ENCODE results near the gene PROSER2. TPM values are rescaled to one million over a fixed set of nuclear protein-coding genes. Genes with fewer than 3 reads are reported as not detected.

Gene PROSER2
- total RNA-seq, 1 donor from 2014 or later: 47.6 TPM

- no peak overlapping the region for H3K4me3 ChIP-seq (ENCODE audit: low read depth, low read length)
- H3K36me3 ChIP-seq (ENCODE audit: control insufficient read depth, insufficient read depth, low read length): no peaks in the 10 kb centered on the region
- DNase-seq (ENCODE audit: low read depth): no peak
- no peak for TF ChIP-seq CTCF (IDR thresholded peaks at IDR 0.05; ENCODE audit: insufficient read depth, low read length, poor library complexity, severe bottlenecking)
- H3K27me3 ChIP-seq (ENCODE audit: control insufficient read depth, insufficient read depth, low read length): no peaks in the 10 kb centered on the region
Measured at GRCh38 chr10:11838298-11838852, 15.2 kb downstream of the PROSER2 start.

GRCh38 chr10:11841375-11841774 lies 18.2 kb downstream of the PROSER2 start:
- TF ChIP-seq CTCF (IDR thresholded peaks at IDR 0.05; ENCODE audit: insufficient read depth, low read length, poor library complexity, severe bottlenecking): no peak
- no peak for DNase-seq (ENCODE audit: low read depth)
- no peak overlapping the region for H3K4me3 ChIP-seq (ENCODE audit: low read depth, low read length)
- H3K27me3 ChIP-seq (ENCODE audit: control insufficient read depth, insufficient read depth, low read length): no peaks in the 10 kb centered on the region
- H3K36me3 ChIP-seq (ENCODE audit: control insufficient read depth, insufficient read depth, low read length): no peaks in the 10 kb centered on the region

GRCh38 chr10:11842411-11842810 lies 19.3 kb downstream of the PROSER2 start:
- no peak for DNase-seq (ENCODE audit: low read depth)
- Histone ChIP-seq H3K4me3 (ENCODE audit: low read depth, low read length) (no peak overlapping the region), H3K36me3 (ENCODE audit: control insufficient read depth, insufficient read depth, low read length) (no peaks in the 10 kb centered on the region), H3K27me3 (ENCODE audit: control insufficient read depth, insufficient read depth, low read length) (no peaks in the 10 kb centered on the region)
- TF ChIP-seq CTCF (IDR thresholded peaks at IDR 0.05; ENCODE audit: insufficient read depth, low read length, poor library complexity, severe bottlenecking): no peak

GRCh38 chr10:11845113-11845512 lies 22.0 kb downstream of the PROSER2 start:
- Histone ChIP-seq H3K36me3 (ENCODE audit: control insufficient read depth, insufficient read depth, low read length) (no peaks in the 10 kb centered on the region), H3K4me3 (ENCODE audit: low read depth, low read length) (no peak overlapping the region), H3K27me3 (ENCODE audit: control insufficient read depth, insufficient read depth, low read length) (no peaks in the 10 kb centered on the region)
- DNase-seq (ENCODE audit: low read depth): no peak
- TF ChIP-seq CTCF (IDR thresholded peaks at IDR 0.05; ENCODE audit: insufficient read depth, low read length, poor library complexity, severe bottlenecking): no peak

- Histone ChIP-seq H3K36me3 (ENCODE audit: control insufficient read depth, insufficient read depth, low read length) (no peaks in the 10 kb centered on the region), H3K4me3 (ENCODE audit: low read depth, low read length) (no peak overlapping the region), H3K27me3 (ENCODE audit: control insufficient read depth, insufficient read depth, low read length) (no peaks in the 10 kb centered on the region)
- no peak for DNase-seq (ENCODE audit: low read depth)
- no peak for TF ChIP-seq CTCF (IDR thresholded peaks at IDR 0.05; ENCODE audit: insufficient read depth, low read length, poor library complexity, severe bottlenecking)
Measured at GRCh38 chr10:11846542-11846941, 23.4 kb downstream of the PROSER2 start.

GRCh38 chr10:11849277-11849676 lies 26.1 kb downstream of the PROSER2 start:
- TF ChIP-seq CTCF (IDR thresholded peaks at IDR 0.05; ENCODE audit: insufficient read depth, low read length, poor library complexity, severe bottlenecking): no peak
- Histone ChIP-seq H3K36me3 (ENCODE audit: control insufficient read depth, insufficient read depth, low read length) (peaks cover 1% of the 10 kb centered on the region), H3K4me3 (ENCODE audit: low read depth, low read length) (no peak overlapping the region), H3K27me3 (ENCODE audit: control insufficient read depth, insufficient read depth, low read length) (no peaks in the 10 kb centered on the region)
- no peak for DNase-seq (ENCODE audit: low read depth)

Data from kidney epithelial cell (primary cell).